ENCODE measurements around the gene ANP32B.

DNA sequence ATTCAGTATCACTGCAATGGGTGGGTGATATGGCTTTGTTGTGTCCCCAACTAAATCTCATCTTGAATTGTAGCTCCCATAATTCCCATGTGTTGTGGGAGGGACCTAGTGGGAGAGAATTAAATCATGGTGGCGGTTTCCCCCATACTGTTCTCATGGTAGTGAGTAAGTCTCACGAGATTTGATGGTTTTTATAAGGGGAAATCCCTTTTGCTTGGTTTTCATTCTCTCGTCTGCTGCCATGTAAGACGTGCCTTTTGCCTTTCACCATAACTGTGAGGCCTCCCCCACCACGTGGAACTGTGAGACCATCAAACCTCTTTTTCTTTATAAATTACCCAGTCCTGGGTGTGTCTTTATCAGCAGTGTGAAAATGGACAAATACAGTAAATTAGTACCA lies 63.9 kb downstream of the ANP32B start:
- TF ChIP-seq POLR2A (IDR thresholded peaks at IDR 0.05; ENCODE audit: low read depth, low read length), result no peak
- TF ChIP-seq POLR2AphosphoS5 (IDR thresholded peaks at IDR 0.05; ENCODE audit: low read depth, low read length), result no peak
- no peak for TF ChIP-seq TAF1 (IDR thresholded peaks at IDR 0.05; ENCODE audit: borderline replicate concordance, low read depth, low read length)
